IPS-15b (cell line): Measurements from ENCODE around the gene RIPOR2.
"Not testable (repeated sequence)": the region's sequence is repeated elsewhere in the genome, so short reads cannot be mapped to it uniquely, and the experiment has no call there.

ENCODE experiments used
- H3K27me3 ChIP-seq: one replicate; pipeline ENCODE4 v1.6.1; 2013; ENCODE audit warnings: low read length; ENCODE audit not compliant: control insufficient read depth, insufficient read depth
- H3K36me3 ChIP-seq: one replicate; pipeline ENCODE4 v1.6.1; 2013; ENCODE audit warnings: low read length; ENCODE audit not compliant: control insufficient read depth, insufficient read depth
- H3K4me1 ChIP-seq: one replicate; pipeline ENCODE4 v1.6.1; 2013; ENCODE audit warnings: mild to moderate bottlenecking, low read length; ENCODE audit not compliant: control insufficient read depth, insufficient read depth
- H3K4me3 ChIP-seq: one replicate; pipeline ENCODE4 v1.5.1; 2013; ENCODE audit warnings: low read depth, low read length
- H3K9ac ChIP-seq: one replicate; pipeline ENCODE4 v1.6.1; 2013; ENCODE audit warnings: low read depth, mild to moderate bottlenecking, low read length
- H3K9me3 ChIP-seq: one replicate; pipeline ENCODE4 v1.6.1; 2013; ENCODE audit warnings: mild to moderate bottlenecking, low read length; ENCODE audit not compliant: control insufficient read depth, insufficient read depth

The RIPOR2 gene

DNA sequence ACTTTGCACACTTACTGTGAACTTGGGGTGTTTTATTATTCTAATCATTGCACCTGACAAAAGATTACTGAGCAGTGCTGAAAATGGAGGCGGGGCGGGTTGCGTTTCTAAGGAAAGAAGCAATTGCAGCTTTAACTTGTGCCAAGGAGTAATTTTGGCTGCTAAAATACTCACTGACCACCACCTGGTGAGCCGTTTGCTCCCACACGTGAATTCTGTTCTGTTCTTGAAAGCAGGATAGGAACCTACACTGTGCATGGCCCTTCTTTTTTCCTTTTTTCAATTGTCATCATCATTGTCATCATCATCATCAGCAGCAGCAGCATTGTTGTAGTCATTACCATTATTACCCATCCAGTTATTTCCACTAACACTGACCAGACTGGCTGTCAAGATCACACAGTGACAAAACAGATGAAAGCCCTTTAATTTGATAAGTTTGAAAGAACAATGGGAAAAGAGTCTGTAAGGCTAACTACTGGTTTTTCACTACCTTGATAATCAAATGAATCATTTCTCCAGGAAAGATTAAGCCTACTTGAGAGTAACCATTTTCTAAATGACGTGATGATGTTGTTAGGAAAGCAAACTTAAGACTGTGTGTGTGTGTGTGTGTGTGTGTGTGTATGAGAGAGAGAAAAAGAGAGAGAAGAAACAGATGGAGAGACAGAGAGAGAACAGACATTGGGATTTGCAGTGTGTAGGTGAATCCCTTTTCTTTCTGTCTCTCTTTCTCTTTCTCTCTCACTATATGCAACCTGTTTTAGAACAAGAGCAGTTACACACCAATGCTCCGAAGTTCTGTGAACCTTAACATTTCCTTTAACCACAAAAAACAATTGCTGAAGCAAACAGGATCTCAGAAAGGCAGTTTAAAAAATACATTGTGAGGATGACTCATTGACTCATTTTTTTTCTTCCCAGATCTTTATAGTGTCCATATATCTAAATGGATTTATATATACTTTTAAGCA lies 3.8 kb downstream of the RIPOR2 start:
- H3K36me3 ChIP-seq: no peaks in the 10 kb centered on the region
- H3K9ac ChIP-seq: no peak overlapping the region
- peaks cover 18% of the 10 kb centered on the region for H3K4me1 ChIP-seq
- H3K9me3 ChIP-seq: no peaks in the 10 kb centered on the region
- no peak overlapping the region for H3K4me3 ChIP-seq
- no peaks in the 10 kb centered on the region for H3K27me3 ChIP-seq

DNA sequence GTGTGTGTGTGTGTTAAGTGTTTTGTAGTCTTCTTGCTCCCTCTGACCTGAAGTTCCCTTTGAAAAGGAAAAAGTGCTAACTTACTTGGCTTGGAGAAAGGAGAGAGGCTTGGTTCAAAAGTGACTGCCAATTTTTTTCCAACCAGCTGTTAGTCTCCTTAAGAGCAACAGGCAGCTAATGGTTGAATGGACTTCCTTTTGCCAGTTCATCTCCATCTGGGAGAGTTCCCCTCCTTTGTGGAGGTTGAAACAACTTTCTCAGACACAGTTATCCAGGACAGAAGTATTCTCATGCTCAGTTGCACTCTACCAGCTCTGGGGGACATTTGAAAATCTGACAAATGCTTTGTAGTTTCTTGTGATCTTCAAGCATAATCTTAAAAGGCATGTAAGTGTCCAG lies 4.5 kb downstream of the RIPOR2 start:
- Histone ChIP-seq H3K27me3 (no peaks in the 10 kb centered on the region), H3K9ac (no peak overlapping the region), H3K9me3 (no peaks in the 10 kb centered on the region), H3K4me1 (peaks cover 18% of the 10 kb centered on the region), H3K36me3 (no peaks in the 10 kb centered on the region), H3K4me3 (no peak overlapping the region)

DNA sequence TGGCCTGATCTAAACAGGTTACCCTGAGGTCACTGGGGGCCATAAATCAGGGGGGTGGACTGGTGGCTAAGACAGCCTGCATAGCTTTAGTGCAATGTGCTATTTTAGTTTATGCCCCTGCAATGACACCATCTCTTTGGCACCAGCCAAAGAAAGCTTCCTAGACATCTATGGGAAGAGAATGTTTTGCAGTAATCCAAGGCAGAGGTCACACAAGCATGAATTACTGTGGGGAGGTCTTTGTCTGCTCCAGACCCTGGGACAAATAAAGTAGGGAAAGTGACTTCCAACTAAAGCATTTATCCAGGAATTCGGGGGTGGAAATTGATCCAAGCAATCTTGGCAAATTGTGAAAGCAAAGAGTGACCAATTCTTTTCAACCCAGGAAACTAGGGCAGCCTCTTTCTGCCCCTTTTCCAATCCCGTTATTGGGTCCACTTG lies 5.3 kb downstream of the RIPOR2 start:
- H3K36me3 ChIP-seq: no peaks in the 10 kb centered on the region
- H3K9me3 ChIP-seq: no peaks in the 10 kb centered on the region
- no peak overlapping the region for H3K4me3 ChIP-seq
- no peak overlapping the region for H3K9ac ChIP-seq
- H3K27me3 ChIP-seq: no peaks in the 10 kb centered on the region
- H3K4me1 ChIP-seq: peaks cover 16% of the 10 kb centered on the region

DNA sequence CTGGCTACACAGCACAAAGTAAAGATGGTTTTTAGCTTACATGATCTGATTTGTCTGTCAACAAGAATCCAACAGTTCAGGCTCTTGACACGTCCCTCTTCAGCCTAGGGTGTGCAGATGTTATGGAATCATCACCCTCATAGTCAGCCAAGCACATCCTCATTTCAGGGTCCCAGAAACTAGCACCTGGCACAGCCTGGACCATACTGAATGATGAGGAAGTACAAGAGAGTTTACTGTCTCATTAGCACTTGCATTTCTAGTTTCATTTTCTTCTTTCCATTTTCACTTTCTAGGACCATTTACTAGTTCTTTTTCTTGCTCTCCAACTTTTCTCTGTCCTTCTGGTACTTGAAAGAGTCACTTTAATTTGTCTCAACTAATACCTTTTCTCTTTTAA lies 6.5 kb downstream of the RIPOR2 start:
- H3K9ac ChIP-seq: no peak overlapping the region
- no peaks in the 10 kb centered on the region for H3K9me3 ChIP-seq
- peaks cover 17% of the 10 kb centered on the region for H3K4me1 ChIP-seq
- no peaks in the 10 kb centered on the region for H3K36me3 ChIP-seq
- H3K27me3 ChIP-seq: no peaks in the 10 kb centered on the region
- H3K4me3 ChIP-seq: no peak overlapping the region

DNA sequence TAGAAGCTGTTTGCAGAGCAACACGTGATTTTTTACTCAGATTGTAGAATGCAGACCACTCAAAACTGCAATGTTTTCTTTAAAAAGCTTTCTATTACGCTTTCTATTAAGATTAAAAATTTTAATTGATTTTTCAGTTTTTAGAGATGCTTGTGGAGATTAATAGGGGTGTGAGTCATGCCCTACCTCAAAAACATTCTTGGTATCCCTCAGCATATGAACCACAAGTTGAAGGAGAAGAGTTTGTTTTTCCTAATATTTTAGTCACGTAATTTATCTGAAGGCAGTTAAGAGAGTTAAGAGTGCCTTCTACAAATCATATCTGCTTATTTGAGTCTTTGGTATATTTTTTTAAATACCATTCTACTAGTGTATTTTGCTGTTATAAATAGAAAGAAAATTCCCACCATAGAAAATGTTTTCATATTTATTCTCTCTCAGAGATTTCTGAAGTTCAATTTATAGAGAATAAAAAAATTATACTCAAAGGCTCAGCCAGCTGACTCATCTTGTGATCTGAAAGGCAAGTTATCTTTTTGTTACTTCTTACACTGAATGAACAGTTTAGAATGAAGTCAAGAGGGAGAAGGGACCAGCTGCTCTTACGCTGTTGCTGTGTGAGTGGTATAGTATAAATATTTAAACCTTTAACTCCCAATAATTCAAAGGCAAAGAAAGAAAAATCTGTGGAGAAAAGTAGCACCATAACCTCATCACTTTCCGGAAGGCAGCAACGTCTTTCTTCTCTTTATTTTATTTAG lies 7.6 kb downstream of the RIPOR2 start:
- Histone ChIP-seq H3K9ac (no peak overlapping the region), H3K4me1 (peaks cover 17% of the 10 kb centered on the region), H3K27me3 (no peaks in the 10 kb centered on the region), H3K4me3 (no peak overlapping the region), H3K9me3 (no peaks in the 10 kb centered on the region), H3K36me3 (no peaks in the 10 kb centered on the region)

DNA sequence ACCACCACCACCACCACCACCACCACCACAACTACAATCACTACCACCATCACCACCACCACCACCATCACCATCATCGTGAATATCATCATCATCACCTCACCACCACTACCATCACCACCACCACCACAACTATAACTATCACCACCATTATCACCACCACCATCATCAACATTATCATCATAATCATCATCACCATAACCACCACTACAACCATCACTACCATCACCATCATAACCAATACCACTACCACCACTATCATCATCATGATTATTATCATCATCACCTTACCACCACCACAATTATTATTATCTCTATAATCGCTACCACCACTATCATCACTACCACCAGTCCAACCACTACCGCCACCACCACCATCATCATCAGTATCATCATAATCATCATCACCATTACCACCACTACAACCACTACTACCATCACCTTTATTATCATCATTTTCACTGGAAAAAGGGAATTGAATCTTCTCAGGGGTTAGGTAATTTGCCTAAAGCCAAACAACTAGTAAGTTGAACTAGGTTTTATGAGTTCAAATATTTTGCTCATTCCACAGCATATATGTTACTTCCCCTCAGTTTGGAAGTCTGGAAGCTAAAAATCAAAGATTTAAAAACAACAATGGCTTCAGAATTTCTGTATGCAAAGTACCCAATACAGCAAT lies 8.3 kb downstream of the RIPOR2 start:
- H3K4me3 ChIP-seq: no peak overlapping the region
- peaks cover 17% of the 10 kb centered on the region for H3K4me1 ChIP-seq
- H3K27me3 ChIP-seq: no peaks in the 10 kb centered on the region
- no peaks in the 10 kb centered on the region for H3K9me3 ChIP-seq
- no peak overlapping the region for H3K9ac ChIP-seq
- no peaks in the 10 kb centered on the region for H3K36me3 ChIP-seq

DNA sequence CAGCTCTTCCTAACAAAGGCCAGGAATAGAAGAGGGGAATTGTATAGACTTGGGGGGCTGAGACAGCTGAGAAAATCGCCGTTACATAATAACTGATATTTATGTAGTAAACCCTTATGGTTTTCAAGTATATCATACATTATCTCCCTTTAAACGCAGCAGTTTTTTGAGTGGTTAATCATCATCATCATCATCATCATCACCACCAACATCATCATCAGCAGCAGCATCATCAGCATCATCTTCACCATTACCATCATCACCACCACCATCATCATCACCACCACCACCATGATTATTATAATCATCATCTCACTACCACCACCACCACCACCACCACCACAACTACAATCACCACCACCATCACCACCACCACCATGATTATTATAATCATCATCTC lies 9.1 kb downstream of the RIPOR2 start:
- not testable (repeated sequence) for H3K27me3 ChIP-seq, H3K36me3 ChIP-seq, H3K9me3 ChIP-seq, H3K9ac ChIP-seq, H3K4me3 ChIP-seq
- H3K4me1 ChIP-seq: peaks cover 14% of the 10 kb centered on the region

DNA sequence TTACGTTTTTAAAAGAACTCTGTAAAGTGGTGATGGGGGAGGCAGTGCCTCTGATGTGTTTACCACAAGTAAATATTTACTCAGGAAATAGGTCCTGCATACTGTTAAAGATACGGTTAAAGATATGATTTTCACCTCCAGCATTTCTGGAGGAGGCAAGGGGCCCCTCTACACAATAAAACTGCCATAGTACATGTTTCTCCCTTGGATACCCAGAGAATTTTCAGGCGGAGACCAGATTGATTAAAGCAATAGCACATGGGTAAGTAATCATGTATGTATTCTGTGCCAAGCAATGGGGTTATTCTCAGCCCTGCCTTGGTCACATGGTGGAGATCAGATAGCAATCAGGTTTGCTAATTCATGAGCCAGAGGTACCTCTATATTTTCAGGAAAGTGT lies 9.6 kb downstream of the RIPOR2 start:
- peaks cover 9% of the 10 kb centered on the region for H3K4me1 ChIP-seq
- H3K9me3 ChIP-seq: no peaks in the 10 kb centered on the region
- no peak overlapping the region for H3K9ac ChIP-seq
- H3K4me3 ChIP-seq: no peak overlapping the region
- H3K27me3 ChIP-seq: no peaks in the 10 kb centered on the region
- H3K36me3 ChIP-seq: no peaks in the 10 kb centered on the region

DNA sequence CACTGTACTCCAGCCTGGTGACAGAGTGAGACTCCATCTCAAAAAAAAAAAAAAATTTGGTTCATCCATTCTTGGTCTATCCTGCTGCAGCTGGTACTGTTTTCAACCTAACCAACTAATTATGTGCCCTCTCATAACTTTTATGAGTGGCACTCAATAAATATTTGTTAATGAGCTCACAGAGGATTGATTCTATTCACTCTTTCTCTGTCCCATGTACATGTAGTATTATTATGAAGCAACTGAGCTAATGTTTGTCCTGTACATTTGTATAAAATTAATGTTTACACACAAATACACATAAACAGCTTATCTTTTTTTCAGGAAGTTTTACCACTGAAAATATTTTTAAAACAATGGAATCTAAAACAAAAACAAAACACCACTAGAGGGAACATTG lies 10.1 kb downstream of the RIPOR2 start:
- no peak overlapping the region for H3K4me3 ChIP-seq
- H3K9ac ChIP-seq: no peak overlapping the region
- no peaks in the 10 kb centered on the region for H3K27me3 ChIP-seq
- H3K4me1 ChIP-seq: peaks cover 8% of the 10 kb centered on the region
- H3K9me3 ChIP-seq: no peaks in the 10 kb centered on the region
- no peaks in the 10 kb centered on the region for H3K36me3 ChIP-seq

DNA sequence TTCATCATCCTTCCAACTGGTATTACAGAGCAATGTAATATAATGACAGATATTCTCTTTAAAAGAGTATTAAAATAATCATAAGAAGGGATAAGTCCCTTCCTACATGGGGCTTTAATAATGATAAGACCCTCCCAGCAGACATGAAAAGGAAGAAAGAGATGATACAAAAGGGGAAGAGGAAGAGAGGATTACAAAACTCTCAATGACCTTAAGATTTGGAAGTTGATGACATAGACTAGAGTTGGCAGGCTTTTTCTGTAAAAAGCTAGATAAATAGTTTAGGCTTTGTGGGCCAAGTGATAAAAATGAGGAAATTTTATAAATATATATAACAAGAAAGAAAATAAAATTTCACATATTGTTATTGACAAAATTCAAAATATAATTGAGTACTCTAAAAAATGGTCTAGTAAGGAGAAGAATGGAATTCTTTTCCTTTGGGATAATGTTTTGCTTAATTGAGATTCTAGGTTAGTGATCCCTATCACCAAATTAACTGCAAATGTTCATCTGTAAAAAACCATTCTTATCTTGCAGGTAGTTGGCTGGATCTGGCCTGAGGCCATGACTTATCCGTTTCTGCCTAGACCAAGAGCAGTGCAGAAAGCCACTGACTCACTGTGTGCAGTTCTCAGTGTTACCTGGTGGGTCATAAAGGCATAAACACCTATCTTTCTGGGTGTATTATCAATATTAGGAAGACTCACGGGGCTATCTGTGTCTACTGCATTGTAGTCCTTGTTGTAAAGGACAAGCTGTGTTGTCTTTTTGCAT lies 11.0 kb downstream of the RIPOR2 start:
- H3K4me1 ChIP-seq: peaks cover 10% of the 10 kb centered on the region
- no peaks in the 10 kb centered on the region for H3K36me3 ChIP-seq
- no peak overlapping the region for H3K4me3 ChIP-seq
- no peaks in the 10 kb centered on the region for H3K9me3 ChIP-seq
- H3K9ac ChIP-seq: no peak overlapping the region
- H3K27me3 ChIP-seq: no peaks in the 10 kb centered on the region

DNA sequence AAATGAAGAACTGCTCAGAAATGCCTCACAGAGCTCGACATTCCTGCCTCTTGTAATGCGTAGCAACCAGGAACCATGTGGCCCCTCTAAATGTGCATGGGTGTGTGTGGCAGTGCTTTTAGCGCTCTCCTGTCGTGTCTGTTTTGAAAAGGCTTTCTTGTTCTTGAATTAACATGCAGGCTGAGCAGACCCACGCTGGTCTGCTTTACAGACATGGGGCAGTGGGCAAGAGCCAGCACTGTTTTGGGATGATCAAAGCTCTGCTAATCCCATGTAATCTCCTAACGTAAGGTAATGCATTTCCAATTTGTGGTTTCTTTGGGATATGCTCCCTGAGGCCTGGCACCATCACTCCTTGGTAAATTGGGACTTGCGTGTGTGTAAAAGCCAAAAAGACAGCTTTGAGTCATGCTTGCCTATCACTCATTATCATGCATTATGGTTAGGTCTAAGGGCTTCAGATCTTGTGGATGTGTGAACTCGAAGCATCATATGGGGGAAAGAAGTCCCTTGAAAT lies 11.8 kb downstream of the RIPOR2 start:
- no peaks in the 10 kb centered on the region for H3K9me3 ChIP-seq
- H3K4me3 ChIP-seq: no peak overlapping the region
- H3K27me3 ChIP-seq: no peaks in the 10 kb centered on the region
- no peaks in the 10 kb centered on the region for H3K36me3 ChIP-seq
- peaks cover 18% of the 10 kb centered on the region for H3K4me1 ChIP-seq
- H3K9ac ChIP-seq: no peak overlapping the region
